ENCODE data around the gene ZNF274. TPM values are rescaled to one million over a fixed set of nuclear protein-coding genes. Genes with fewer than 3 reads are reported as not detected.

ZNF274 gene
- total RNA-seq, 1 experiment from 2014 or later = 15.4 TPM

Other genes starting within 250 kb of the ZNF274 start
- 0.04 TPM in 1 of 2 replicates, not detected in the other for gene ZNF418, start 247.7 kb upstream of the ZNF274 start, total RNA-seq (2014; rRNA removed)
- 4.4 and 5.5 TPM in 2 replicates for gene ZNF256, start 235.4 kb upstream of the ZNF274 start, total RNA-seq (2014; rRNA removed)
- 0.40 TPM in 1 of 2 replicates, not detected in the other for gene C19orf18, start 208.5 kb upstream of the ZNF274 start, total RNA-seq (2014; rRNA removed)
- 6.0 and 7.0 TPM in 2 replicates for gene ZNF606, start 180.2 kb upstream of the ZNF274 start, total RNA-seq (2014; rRNA removed)
- gene ZSCAN1, start 149.0 kb upstream of the ZNF274 start, total RNA-seq (2014; rRNA removed) = not detected in 2 replicates
- gene ZNF135, start 123.8 kb upstream of the ZNF274 start, total RNA-seq (2014; rRNA removed) = not detected in 2 replicates
- gene ZSCAN18, start 84.8 kb upstream of the ZNF274 start, total RNA-seq (2014; rRNA removed) = 0.66 and 1.7 TPM in 2 replicates
- 8.2 and 10.5 TPM in 2 replicates for gene ZNF329, start 32.3 kb upstream of the ZNF274 start, total RNA-seq (2014; rRNA removed)
- 73.7 and 115 TPM in 2 replicates for gene ZNF544, start 45.9 kb downstream of the ZNF274 start, total RNA-seq (2014; rRNA removed)
- 7.3 and 7.9 TPM in 2 replicates for gene ZNF8, start 95.9 kb downstream of the ZNF274 start, total RNA-seq (2014; rRNA removed)
- gene ERVK3-1, start 122.3 kb downstream of the ZNF274 start, total RNA-seq (2014; rRNA removed) = 104 and 116 TPM in 2 replicates
- 4.0 and 4.3 TPM in 2 replicates for gene ZSCAN22, start 143.9 kb downstream of the ZNF274 start, total RNA-seq (2014; rRNA removed)
- gene A1BG, start 170.4 kb downstream of the ZNF274 start, total RNA-seq (2014; rRNA removed) = 0.92 and 1.9 TPM in 2 replicates
- 2.2 and 4.0 TPM in 2 replicates for gene ZNF497, start 179.7 kb downstream of the ZNF274 start, total RNA-seq (2014; rRNA removed)
- 9.5 and 12.6 TPM in 2 replicates for gene ZNF837, start 198.0 kb downstream of the ZNF274 start, total RNA-seq (2014; rRNA removed)
- gene RPS5, start 204.2 kb downstream of the ZNF274 start, total RNA-seq (2014; rRNA removed) = 3,515 and 3,776 TPM in 2 replicates
- gene RNF225, start 212.6 kb downstream of the ZNF274 start, total RNA-seq (2014; rRNA removed) = 2.2 TPM in 1 of 2 replicates, not detected in the other
- 49.2 and 73.8 TPM in 2 replicates for gene ZNF584, start 225.6 kb downstream of the ZNF274 start, total RNA-seq (2014; rRNA removed)

All from PC-3 (cell line).